ENCODE data around the gene UBE2O.

UBE2O gene

GRCh38 chr17:76441686-76442340 is 11.1 kb downstream of the UBE2O start:
- DNase-seq (ENCODE audit: low read depth, low spot score), result no peak

DNA sequence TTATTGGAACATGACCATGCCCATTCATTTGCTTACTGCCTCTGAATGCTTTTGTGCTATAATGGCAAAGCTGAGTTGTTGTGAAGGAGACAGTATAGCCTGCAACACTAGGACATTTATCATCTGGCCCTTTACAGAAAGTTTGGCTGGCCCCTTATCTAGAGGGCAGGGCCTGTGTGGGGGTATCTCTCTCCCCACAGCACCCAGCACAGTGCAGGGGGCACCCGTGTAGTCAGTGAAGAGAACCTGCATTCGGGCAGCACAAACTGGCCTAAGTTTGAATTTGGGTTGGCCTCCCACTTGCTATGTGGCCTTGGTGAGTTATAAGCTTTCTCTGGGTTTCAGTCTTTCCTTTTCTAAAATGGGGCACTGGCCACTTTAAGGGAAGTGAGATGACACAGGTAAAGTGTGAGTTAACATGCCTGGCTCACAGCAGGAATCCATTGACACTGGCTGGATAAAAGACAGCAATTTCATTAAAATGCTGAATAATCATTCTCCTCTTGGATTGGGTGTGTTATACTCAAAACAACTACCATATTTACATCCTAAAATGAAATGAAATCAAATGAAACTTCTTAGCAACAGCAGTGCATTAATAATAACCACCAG is 12.1 kb downstream of the UBE2O start:
- DNase-seq (ENCODE audit: low read depth, low spot score), result no peak

GRCh38 chr17:76439314-76439928 is 13.5 kb downstream of the UBE2O start:
- no peak for DNase-seq (ENCODE audit: low read depth, low spot score)

- DNase-seq (ENCODE audit: low read depth, low spot score), result no peak
Observed at GRCh38 chr17:76438906-76439305, 14.0 kb downstream of the UBE2O start.

- DNase-seq (ENCODE audit: low read depth, low spot score), result no peak
Observed at GRCh38 chr17:76437467-76438402, 15.2 kb downstream of the UBE2O start.

DNA sequence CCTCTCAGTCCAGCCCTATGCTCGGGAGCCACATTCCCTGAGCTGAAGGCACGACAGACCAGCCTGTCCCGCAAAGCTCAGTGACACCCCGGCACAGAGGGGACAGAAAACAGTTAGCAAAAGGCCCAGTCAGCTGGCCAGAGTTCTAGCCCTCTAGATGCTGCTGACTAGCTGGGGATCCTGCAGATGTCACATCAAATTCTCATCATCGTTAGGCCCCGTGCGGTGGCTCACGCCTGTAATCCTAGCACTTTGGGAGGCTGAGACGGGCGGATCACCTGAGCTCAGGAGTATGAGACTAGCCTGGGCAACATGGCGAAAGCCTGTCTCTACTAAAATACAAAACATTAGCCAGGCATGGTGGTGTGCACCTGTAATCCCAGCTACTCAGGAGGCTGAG is 17.2 kb downstream of the UBE2O start:
- no peak for DNase-seq (ENCODE audit: low read depth, low spot score)

- no peak for DNase-seq (ENCODE audit: low read depth, low spot score)
Observed at GRCh38 chr17:76434870-76435269, 18.1 kb downstream of the UBE2O start.

DNA sequence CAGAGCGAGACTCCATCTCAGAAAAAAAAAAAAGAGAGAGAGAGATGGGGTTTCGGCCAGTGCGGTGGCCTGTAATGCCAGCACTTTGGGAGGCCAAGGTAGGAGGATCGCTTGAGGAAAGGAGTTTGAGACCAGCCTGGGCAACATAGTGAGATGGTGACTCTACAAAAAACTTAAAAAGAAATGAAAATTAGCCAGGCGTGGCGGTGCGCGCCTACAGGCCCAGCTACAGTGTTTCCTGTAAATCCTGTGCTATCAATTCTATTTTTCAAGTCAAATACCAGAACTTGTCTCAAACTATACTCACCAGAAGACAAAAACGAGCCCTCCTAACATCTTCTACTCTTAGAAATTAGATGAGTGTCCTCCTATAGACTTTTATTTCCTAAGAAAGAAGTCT is 19.3 kb downstream of the UBE2O start:
- no peak for DNase-seq (ENCODE audit: low read depth, low spot score)

DNA sequence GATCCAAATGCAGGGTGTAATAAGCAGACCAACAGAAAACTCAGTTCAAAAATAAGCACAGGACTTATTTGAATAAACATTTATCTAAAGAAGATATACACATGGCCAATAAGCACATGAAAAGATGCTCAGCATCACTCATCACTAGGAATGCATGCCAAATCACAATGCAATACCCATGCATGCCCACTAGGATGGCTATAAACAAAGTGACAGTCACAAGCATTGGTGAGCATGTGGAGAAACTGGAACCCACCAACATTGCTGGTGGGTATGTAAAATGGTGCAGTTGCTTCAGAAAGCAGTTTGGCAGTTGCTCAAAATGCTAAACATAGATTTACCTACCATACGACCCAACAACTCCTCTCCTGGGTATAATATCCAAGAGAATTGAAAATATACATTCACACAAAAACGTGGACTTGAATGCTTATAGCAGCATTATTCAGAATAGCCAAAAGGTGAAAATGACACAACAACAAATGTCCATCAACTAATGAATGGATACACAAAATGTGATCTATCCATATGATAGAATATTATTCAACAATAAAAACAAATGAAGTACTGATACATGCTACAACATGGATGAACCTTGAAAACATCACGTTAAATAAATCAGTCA is 20.1 kb downstream of the UBE2O start:
- no peak for DNase-seq (ENCODE audit: low read depth, low spot score)

DNA sequence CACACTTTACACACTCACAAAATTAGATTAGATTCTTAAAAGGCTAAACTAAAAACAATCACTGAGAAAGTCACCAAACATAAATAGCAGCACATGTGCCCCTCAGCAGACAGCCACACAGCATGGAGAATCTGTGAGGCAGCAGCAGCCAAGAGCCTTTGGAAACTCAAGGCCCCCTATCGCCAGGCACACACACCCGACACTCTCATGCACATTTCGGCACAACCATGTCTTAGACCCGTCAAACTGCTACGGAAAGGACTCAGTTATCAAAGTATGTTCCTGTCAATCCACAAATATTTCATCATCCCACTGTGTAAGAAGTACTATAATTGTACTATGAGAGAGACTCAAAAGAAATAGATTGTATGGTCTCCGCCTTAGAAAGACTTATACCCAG is 20.9 kb downstream of the UBE2O start:
- DNase-seq (ENCODE audit: low read depth, low spot score), result no peak

DNA sequence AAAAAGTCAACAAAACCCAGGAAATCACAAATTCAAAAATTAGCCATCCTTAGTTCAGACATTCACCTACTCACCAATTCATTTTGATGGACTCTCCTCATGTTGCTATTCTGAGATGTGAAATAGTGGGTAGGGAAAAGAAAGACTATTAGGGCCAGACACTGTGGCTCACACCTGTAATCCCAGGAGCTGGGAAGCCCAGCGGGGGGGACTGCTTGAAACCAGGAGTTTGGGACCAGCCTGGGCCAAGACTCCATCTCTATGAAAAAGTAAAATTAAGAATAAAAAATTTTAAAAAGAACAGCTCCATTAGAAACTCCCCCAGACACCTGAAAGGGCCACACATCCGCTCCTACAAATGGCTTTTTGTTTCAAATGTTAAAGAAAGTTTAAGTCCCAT is 21.4 kb downstream of the UBE2O start:
- DNase-seq (ENCODE audit: low read depth, low spot score), result no peak

- DNase-seq (ENCODE audit: low read depth, low spot score), result no peak
Observed at GRCh38 chr17:76428511-76428910, 24.4 kb downstream of the UBE2O start.

DNA sequence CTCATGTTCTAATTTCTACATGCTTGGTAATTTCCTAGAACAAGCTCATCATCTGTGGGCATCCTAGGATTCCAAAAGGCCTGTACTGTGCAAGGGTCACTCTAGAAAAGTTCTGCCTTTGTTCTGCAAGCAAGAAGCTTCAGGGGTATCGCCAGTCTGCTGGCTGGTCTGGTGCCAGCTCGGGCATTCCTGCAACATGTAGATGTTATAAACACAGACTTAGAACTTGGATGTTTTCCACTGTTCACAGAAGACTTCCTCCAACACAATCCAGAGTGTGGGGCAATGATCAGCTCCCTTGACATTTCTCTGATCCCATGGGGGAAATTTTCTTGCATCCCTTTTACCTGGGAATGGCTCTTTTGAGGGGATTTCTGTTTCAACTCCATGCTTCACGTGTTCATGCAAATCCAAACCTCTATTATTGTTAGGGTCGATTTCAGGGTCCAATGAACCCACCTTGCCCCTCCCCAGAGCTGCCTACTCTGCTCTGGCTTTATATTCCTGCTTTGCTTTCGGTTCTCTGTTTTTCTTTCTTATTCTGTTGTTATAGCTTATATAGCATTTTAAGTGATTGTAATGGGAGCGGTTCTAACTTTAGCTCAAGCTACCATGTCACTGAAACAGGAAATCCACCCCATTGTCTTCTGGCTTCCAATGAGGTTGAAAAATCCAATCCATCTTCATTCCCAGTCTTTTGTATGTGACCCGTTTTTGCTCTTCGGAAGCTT is 25.3 kb downstream of the UBE2O start:
- DNase-seq (ENCODE audit: low read depth, low spot score), result no peak

DNA sequence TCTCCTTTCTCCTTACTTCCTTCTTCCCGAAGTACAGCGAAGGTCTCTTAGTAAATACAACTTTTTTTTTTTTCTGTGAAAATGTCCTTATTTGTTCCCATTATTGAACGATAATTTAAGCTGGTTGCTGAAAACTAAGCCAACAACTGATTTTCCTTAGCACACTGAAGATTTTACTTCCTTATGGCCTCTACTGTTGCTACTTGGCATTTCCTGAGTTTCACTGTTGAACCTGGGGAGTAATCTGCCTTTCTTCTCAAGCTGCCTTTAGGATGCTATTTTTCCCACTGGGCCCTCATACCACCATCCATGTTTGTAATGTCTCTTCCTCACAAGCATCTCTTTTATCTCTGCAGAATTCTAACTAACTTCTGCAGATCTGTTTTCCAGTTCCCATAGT is 26.1 kb downstream of the UBE2O start:
- DNase-seq (ENCODE audit: low read depth, low spot score), result no peak

DNA sequence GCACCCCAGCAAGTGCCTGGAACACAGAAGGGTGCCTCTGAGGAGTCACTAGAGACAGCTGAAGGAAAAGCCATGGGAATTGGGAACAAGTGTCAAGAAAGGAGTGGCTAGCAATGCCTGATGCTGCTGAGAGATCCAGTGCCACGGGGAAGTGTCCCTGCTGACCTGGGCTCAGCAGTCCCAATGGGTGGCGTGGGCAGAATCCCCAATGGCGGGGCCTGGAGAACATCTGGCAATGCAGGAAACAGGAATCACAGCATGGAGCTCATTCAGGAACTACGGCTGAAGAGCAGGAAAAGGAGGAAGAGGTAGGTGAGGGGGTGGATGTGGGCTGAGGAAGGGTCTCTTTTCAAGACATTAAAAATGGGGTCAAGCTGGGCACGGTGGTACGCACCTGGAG is 30.1 kb downstream of the UBE2O start:
- DNase-seq (ENCODE audit: low read depth, low spot score), result no peak

GRCh38 chr17:76422406-76422805 is 30.5 kb downstream of the UBE2O start:
- DNase-seq (ENCODE audit: low read depth, low spot score), result no peak

- no peak for DNase-seq (ENCODE audit: low read depth, low spot score)
Observed at GRCh38 chr17:76421044-76421407, 31.9 kb downstream of the UBE2O start.

GRCh38 chr17:76420356-76421043 is 32.5 kb downstream of the UBE2O start:
- no peak for DNase-seq (ENCODE audit: low read depth, low spot score)

DNA sequence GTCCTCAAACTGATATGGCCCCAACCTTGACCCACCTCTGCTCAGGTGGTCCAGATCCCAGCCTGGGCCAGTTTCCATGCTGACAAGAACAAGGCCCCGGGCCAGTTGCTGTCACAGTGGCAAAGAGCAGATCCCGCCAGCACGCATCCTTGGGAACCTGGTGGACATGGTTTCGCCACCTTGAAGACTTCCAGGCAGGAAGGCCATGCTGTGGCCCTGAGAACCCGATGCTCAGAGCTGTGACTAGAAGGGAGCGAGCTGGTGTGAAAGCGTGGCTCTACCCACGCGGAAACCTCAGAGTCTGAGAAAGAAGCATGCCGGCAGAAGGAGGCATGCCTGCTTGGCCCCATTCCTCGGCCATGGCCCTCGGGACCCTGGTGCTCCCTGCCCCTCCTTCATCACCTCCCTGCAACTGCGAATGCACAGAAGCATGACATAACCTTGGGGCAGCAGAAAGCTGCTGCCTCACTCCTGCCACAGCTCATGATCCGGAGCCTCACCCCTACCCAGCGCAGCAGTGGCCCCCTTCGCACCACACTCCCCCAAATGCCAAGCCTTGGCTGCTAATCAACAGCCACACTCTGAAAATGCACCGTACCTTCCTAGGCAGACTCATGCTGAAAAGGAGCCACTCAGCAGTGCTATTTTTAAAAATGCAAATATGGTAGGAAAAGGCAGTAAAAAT is 33.2 kb downstream of the UBE2O start:
- DNase-seq (ENCODE audit: low read depth, low spot score), result no peak
